NCI-H2227 treated with DMSO at 0.1 percent for 48 hours (cell line): ENCODE measurements around the gene ERI3.

Source experiments
- DNase-seq: peaks from one replicate; lab custom pipeline; 2025; lab: John Stamatoyannopoulos, UW

Gene ERI3

GRCh38 chr1:44348061-44348485 is 7.0 kb downstream of the ERI3 start:
- DNase-seq: no peak

GRCh38 chr1:44347280-44347679 is 7.8 kb downstream of the ERI3 start:
- DNase-seq: no peak

DNA sequence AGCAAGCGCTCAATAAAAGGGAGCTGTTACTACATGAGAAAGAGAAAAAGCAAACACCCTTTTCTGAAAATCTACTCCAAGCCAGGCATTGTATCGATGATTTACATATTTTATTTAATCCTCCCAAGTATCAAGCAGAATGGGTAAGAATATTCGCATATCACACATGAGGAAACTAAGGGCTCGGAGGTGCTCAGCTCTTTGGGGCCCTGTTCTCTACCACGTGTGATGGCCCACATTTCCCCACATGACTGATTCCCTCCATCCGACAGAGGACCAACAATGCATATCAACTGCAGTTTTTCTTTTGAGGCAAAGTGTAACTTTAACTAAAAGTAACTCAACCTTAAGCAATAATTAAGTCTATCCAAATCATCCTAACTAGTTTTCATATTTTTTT is 8.2 kb downstream of the ERI3 start:
- DNase-seq: no peak

- no peak for DNase-seq
Measured at GRCh38 chr1:44346184-44346583, 8.9 kb downstream of the ERI3 start.

DNA sequence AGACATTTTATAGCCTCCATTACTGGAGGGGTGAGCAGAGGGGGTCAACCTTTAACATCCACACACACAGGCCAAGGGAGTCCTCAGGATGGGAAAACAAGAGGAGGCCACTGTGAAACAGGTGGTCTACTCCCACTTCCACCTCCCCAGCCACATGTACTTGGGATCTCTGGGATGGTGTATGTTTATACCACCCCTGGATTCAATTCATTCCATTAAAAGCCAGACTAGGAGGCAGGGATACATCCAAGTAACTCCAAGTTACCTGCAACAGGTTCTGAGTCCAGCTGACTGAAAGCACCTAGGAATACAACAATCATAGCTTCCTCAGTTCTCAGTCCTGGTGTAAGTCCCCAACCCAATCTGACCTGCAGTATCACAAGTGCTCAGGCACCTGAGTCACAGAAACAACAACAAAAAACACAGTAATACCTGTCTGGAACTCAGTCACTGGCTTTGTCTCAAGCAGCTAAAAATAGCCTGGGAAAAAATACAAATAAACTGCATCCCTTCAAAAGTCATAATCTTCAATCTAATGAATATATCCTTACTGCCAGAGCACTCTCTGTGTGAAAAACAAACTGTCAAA is 9.8 kb downstream of the ERI3 start:
- no peak for DNase-seq

GRCh38 chr1:44339731-44340130 is 15.3 kb downstream of the ERI3 start:
- DNase-seq: peak; percentile 9

- DNase-seq: no peak
Measured at GRCh38 chr1:44338136-44338535, 16.9 kb downstream of the ERI3 start.

DNA sequence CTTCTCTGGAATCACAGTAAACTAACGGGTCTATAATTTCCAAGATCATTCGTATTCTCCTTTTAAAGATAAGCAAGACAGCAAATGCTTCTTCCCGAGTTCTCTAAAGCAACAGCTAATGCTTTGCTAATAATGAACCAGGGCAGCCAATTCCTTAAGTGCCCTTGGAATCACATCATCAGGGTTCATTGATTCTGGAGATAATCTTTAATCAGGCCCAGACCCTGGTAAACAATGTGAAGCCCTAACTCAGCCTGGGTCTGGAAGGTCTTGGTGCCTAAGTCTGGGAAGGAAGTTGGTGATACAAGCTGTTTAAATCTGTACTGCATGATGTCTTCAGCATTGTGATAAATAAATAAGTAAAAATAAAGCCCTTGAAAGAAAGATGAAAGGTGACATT is 18.4 kb downstream of the ERI3 start:
- DNase-seq: no peak

DNA sequence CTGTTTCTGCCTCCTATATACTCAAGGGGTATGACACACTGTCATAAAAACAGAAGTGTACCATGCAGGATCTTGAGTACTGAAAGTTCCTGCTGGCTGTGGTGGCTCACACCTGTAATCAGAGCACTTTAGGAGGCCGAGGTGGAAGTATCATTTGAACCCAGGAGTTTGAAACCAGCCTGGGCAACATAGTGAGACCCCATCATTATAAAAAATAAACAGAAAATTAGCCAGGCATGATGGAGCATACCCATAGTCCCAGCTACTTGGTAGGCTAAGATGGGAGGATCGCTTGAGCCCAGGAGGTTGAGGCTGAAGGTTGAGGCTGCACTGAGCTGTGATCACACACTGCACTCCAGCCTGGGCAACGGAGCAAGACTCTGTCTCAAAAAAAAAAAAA is 20.1 kb downstream of the ERI3 start:
- no peak for DNase-seq

DNA sequence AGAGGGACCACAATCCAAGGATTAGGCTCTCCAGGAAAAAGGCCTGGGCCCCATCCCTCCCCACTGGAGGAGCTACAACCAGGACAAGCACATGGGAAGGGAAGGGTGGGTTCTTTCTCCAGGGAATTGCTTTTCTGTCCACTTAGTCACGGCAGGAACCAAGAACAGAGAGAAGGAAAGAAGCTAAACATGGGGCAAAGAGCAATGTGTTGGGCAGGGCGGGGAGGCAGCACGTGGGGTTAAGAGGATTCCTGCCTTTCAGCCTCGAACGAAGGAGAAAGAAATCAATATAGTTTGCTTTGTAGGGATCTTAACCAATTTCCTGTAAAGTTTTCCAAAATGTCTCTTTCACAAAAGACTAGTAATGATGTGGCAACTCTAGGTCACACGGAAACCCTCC is 21.7 kb downstream of the ERI3 start:
- DNase-seq: no peak

- no peak for DNase-seq
Measured at GRCh38 chr1:44332505-44332904, 22.6 kb downstream of the ERI3 start.

GRCh38 chr1:44330935-44331334 is 24.1 kb downstream of the ERI3 start:
- no peak for DNase-seq

- DNase-seq: no peak
Measured at GRCh38 chr1:44328671-44329416, 26.2 kb downstream of the ERI3 start.

DNA sequence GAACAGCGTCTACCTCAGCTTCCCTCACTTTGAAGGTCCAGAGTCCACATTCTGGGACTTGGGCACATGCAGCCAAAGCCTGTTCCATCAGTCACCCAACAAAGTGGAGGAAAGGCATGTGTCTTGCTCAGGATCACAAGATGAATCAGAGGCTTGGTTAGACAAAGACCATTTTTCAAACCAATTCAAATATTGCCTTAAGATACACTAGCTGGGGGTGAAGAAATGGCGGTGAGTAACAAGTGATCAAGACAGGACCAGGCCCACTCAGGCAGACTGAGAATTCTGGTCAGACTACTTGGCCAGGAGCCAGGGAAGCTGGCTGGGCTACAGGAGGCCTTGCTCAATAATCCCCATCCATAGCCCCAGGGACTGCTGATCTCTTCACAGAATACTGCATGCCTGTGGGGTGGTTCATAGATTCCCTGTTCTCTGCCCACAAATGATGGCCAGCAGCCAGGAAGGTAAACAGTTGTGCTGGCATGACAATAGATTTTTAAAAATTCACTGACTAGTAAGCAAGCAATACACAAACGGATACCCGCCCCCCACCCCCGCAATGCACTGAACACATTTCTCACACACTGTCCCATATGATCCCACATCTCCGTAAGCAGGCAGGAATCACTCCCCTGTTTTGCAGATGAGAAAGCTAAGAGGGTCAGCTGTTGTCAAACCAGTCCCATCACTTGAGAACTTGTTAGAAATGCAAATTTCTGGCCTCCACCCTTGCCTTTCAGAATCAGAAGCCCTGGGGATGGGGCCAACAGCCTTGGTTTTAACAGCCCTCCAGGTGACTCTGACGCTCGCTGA is 27.2 kb downstream of the ERI3 start:
- no peak for DNase-seq

DNA sequence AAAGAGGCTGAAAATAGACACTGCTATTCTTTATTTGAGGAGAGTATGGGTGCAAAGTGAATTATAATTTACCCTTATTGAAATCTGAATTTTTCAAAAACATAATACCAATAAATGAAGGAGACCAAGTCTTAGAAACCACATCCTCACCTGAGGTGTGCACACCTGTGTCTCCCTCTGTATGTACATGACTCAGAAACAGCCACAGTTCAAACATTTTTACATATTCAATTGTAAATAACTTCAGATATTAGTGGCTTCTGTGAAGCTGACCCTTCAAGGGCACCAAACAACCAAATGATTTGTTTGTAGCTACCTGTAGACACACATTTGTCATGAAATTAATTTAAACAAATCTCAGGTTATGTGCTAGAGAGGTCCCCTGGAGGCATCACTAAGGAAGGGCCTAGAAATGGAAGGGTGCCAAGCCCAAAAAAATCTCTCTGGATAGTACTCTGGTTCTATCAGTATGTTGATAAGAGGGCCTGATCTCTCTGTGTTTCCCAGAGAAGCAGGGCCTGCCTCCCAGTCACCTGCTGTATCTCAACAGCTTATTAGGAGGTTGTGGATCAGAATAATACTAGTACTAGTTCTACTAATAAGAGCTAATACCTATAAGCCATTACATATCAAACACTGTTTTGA is 28.1 kb downstream of the ERI3 start:
- DNase-seq: no peak

- no peak for DNase-seq
Measured at GRCh38 chr1:44326024-44326701, 28.9 kb downstream of the ERI3 start.

GRCh38 chr1:44323947-44324346 is 31.1 kb downstream of the ERI3 start:
- DNase-seq: no peak

DNA sequence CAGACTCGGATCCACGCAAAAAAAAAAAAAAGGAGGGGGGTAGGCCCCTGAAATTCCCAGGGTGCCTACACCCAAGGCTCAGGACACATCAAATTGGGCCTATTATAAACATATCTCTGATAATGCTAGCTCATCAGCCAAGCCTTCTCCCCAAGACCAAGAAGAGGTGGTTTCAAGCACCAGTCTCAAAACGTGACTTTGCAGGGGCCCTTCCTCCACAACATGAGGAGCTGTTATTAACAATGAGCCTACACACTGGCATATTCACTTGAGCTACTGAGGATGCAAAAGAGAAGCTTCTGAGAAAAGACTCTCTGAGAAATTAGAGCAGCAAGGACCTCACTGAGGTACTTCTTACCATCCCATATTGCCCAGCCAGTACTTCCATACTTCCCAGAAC is 32.7 kb downstream of the ERI3 start:
- DNase-seq: no peak

GRCh38 chr1:44321466-44321865 is 33.6 kb downstream of the ERI3 start:
- no peak for DNase-seq

DNA sequence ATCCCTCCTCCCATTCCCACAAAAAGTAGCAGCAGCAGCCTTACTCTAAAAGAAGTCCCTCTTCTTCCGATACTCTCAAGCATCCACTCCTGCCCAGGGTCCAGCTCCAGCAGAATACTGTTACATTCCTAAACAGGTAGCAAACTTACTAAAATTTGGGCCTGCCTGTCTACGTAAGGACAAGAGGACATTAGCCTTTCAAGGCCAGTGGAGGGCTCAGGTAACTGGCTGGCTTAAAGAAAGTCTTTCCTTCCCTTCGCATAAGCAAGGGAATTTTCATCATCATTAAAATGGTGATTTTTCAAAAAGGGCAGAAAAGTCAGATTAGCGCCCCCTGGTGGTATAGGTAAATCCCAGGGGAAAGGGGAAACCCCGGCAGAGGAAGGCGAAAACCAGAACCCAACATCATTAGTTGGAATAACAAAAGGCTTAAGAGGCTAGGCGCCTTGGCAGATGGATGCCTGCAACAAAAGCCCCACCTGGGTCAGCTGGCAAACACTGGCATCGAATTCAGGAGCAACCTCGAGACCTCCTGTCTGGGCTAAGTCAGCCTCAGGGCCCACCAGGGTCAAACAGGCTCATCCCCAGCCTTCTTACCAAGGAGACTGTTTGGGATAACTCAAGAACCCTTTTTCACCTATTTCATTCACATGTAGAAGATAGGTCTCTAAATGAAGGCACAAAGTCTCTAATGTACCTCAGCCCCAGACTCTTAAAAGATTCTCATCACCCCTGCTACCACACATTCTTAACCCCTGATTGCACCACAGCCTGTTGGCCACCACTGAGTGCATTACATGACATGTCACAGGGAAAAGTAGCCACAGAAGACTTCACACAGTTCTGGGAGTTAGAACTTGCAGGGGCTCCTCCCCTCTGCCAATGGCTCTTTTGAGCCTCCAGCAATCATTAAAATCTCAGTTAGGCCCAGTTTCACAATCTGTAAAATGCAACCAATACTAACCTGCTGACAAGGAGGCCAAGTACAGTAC is 36.7 kb downstream of the ERI3 start:
- peak; percentile 35 for DNase-seq
